HepG2 (cell line): ENCODE measurements around the gene ANKS1B. TPM values are rescaled to one million over a fixed set of nuclear protein-coding genes. Genes with fewer than 3 reads are reported as not detected.

Source experiments
- ATAC-seq: fragments of 200-7000 bp; cut with Tn5 transposase; 3 replicates; pipeline ENCODE4 v1.9.1; 2020; ENCODE audit warnings: mild to moderate bottlenecking, moderate library complexity
- BruUV-seq: library from RNA; stranded (reverse); fragments of 400-500 nt; replicated peaks from 2 replicates; lab custom pipeline; 2021; lab: Mats Ljungman, UMichigan
- CTCF ChIA-PET: fragments of 300-600 bp; formaldehyde crosslinking; extraction: SDS; loops from one replicate; lab custom pipeline; 2021; ENCODE audit warnings: low total read pairs, inconsistent platforms, low intra/inter-chr PET ratio; lab: Yijun Ruan, JAX
- POLR2A ChIA-PET: fragments of 350-600 bp; sonication (Branson Sonifier 250); formaldehyde crosslinking; loops from one replicate; lab custom pipeline; 2020; ENCODE audit warnings: antibody characterized with exemption, inconsistent platforms; lab: Yijun Ruan, JAX
- DNase-seq: peaks from one replicate; pipeline ENCODE4 v3.0.0-alpha.2; 2015; ENCODE audit warnings: low spot score
- FAIRE-seq: peaks from 3 replicates; lab custom pipeline; 2011; peaks lifted over from hg19 to GRCh38; lab: Jason Lieb, UNC
- H2AFZ ChIP-seq: one replicate; pipeline ENCODE4 v1.6.1; 2011; ENCODE audit warnings: low read length, inconsistent platforms
- H3K27ac ChIP-seq: fragments of 300-600 bp; 3 replicates; pipeline ENCODE4 v1.8.0; 2011; ENCODE audit warnings: mixed run types, mild to moderate bottlenecking, mixed read lengths, low read length, inconsistent platforms; ENCODE audit not compliant: insufficient read depth; ENCODE audit errors: extremely low read length
- H3K27me3 ChIP-seq, 2 experiments: fragments of 200-600 bp in 1 of 2; 2 replicates in 1 of 2; 3 replicates in 1 of 2; pipeline versions ENCODE4 v1.6.0 to v1.8.0; 2011; ENCODE audit warnings: low read length in 2 of 2, mild to moderate bottlenecking in 2 of 2, moderate library complexity in 2 of 2, inconsistent platforms in 1 of 2; ENCODE audit not compliant: insufficient read depth in 2 of 2, control insufficient read depth in 1 of 2
- H3K36me3 ChIP-seq, 2 experiments: fragments of 200-600 bp in 1 of 2; replicated peaks in 1 of 2; 2 replicates in 1 of 2; 3 replicates in 1 of 2; pipeline versions ENCODE4 v1.5.1 to v1.8.0; 2011; ENCODE audit warnings: low read length in 2 of 2, inconsistent platforms in 1 of 2; ENCODE audit not compliant: insufficient read depth in 2 of 2, control insufficient read depth in 1 of 2
- H3K4me1 ChIP-seq: 2 replicates; pipeline ENCODE4 v1.5.1; 2012; ENCODE audit warnings: low read length, inconsistent platforms; ENCODE audit not compliant: insufficient read depth
- H3K4me2 ChIP-seq: 2 replicates; pipeline ENCODE4 v1.6.0; 2011; ENCODE audit warnings: low read depth, low read length, inconsistent platforms
- H3K4me3 ChIP-seq, 3 experiments: fragments of 200-600 bp in 1 of 3; sonication (generic), shearing (Covaris generic) in 1 of 3; replicated peaks in 1 of 3; 2 replicates each; pipeline ENCODE4 v1.5.1; 2011 to 2016; ENCODE audit warnings: low read length in 3 of 3, inconsistent platforms in 2 of 3, low read depth in 2 of 3, mild to moderate bottlenecking in 2 of 3, control low read depth in 1 of 3, mixed read lengths in 1 of 3; ENCODE audit not compliant: insufficient read depth in 1 of 3
- H3K79me2 ChIP-seq: one replicate; pipeline ENCODE4 v1.6.1; 2011; ENCODE audit warnings: low read length, inconsistent platforms; ENCODE audit not compliant: insufficient read depth
- H3K9ac ChIP-seq: 2 replicates; pipeline ENCODE4 v1.6.0; 2011; ENCODE audit warnings: mild to moderate bottlenecking, low read depth, low read length, inconsistent platforms; ENCODE audit not compliant: insufficient read depth
- H3K9me3 ChIP-seq: 2 replicates; pipeline ENCODE4 v1.5.1; 2012; ENCODE audit warnings: mild to moderate bottlenecking, low read length
- H4K20me1 ChIP-seq: 2 replicates; pipeline ENCODE4 v1.6.0; 2011; ENCODE audit warnings: inconsistent platforms, mild to moderate bottlenecking, low read length, moderate library complexity; ENCODE audit not compliant: insufficient read depth
- ETV5 ChIP-seq: IDR thresholded peaks from 2 replicates; pipeline ENCODE4 v1.6.1; 2018; ENCODE audit warnings: missing biosample characterization, missing genetic modification reagents, inconsistent platforms, borderline replicate concordance
- FOSL2 ChIP-seq: sonication (generic); formaldehyde crosslinking; IDR thresholded peaks from 2 replicates; pipeline ENCODE4 v1.4.0; 2020; ENCODE audit warnings: missing genetic modification reagents
- FOXM1 ChIP-seq: sonication (generic); formaldehyde crosslinking; IDR thresholded peaks from 2 replicates; pipeline ENCODE4 v1.5.0; 2020; ENCODE audit warnings: missing genetic modification reagents
- PHF5A ChIP-seq: IDR thresholded peaks from one replicate; pipeline ENCODE4 v1.6.1; 2018; ENCODE audit warnings: low read depth, missing genetic modification reagents; ENCODE audit not compliant: unreplicated experiment
- STAT5B ChIP-seq: sonication (generic); formaldehyde crosslinking; IDR thresholded peaks from 2 replicates; pipeline ENCODE4 v1.4.0; 2020; ENCODE audit warnings: missing genetic modification reagents
- TGIF2 ChIP-seq: IDR thresholded peaks from 2 replicates; pipeline ENCODE4 v1.6.1; 2016; ENCODE audit warnings: control low read depth, missing compliant biosample characterization
- ZBTB8A ChIP-seq: sonication (generic); formaldehyde crosslinking; IDR thresholded peaks from 2 replicates; pipeline ENCODE4 v1.4.0; 2020; ENCODE audit warnings: mild to moderate bottlenecking, low read depth, missing genetic modification reagents, borderline replicate concordance
- ZNF121 ChIP-seq: sonication (generic); formaldehyde crosslinking; IDR thresholded peaks from 2 replicates; pipeline ENCODE4 v1.5.0; 2020; ENCODE audit warnings: mild to moderate bottlenecking, missing genetic modification reagents
- ZNF274 ChIP-seq: sonication (generic); formaldehyde crosslinking; IDR thresholded peaks from 2 replicates; pipeline ENCODE4 v1.5.1; 2020; ENCODE audit warnings: mild to moderate bottlenecking, missing genetic modification reagents
- ZNF326 ChIP-seq: sonication (generic); formaldehyde crosslinking; IDR thresholded peaks from 2 replicates; pipeline ENCODE4 v1.4.0; 2020; ENCODE audit warnings: missing genetic modification reagents, borderline replicate concordance
- ZNF597 ChIP-seq: sonication (generic); formaldehyde crosslinking; IDR thresholded peaks from 2 replicates; pipeline ENCODE4 v1.5.0; 2020; ENCODE audit warnings: missing genetic modification reagents
- WGBS: methylation state at CpG from one replicate; pipeline ENCODE4 v1.1.6; 2017; ENCODE audit warnings: low lambda C conversion rate; 5-methylcytosine and 5-hydroxymethylcytosine counted together
- in situ Hi-C: cut with HindIII; loops from 2 replicates; pipeline ENCODE4 v1.10.0; 2017; ENCODE audit warnings: low pct_unique_long_range_greater_than_20kb; ENCODE audit not compliant: extremely low pct_ligation_motif_present
- intact Hi-C: fragments of 100-400 bp; cut with micrococcal nuclease; formaldehyde crosslinking; loops from one replicate; pipeline ENCODE4 v1.10.0; 2022; ENCODE audit not compliant: unreplicated experiment
- polyA plus RNA-seq, 8 experiments: library from polyadenylated mRNA; depleted of rRNA in 3 of 8; stranded (reverse) in 7 of 8; unstranded in 1 of 8; fragments of >200 nt; fragmentation: Illumina TruSeq in 4 of 8; extraction: Trizol in 4 of 8; gene quantifications; 2 replicates each; pipeline versions ENCODE4 v1.2.1 to v1.2.3, GENCODE V29; 2011 to 2016; ENCODE audit warnings: low read depth in 4 of 8, missing spikeins in 1 of 8, mixed read lengths in 1 of 8; ENCODE audit not compliant: insufficient read depth in 1 of 8
- total RNA-seq, 5 experiments: library from RNA; depleted of rRNA; stranded (reverse); fragments of >200 nt; fragmentation: Illumina TruSeq; extraction: Trizol; gene quantifications; 2 replicates each; pipeline ENCODE4 v1.2.3, GENCODE V29; 2016; ENCODE audit warnings: low read depth in 1 of 5
- TF ChIP-seq, protein P1 (sequence below): conservative IDR thresholded peaks from 2 replicates; pipeline ENCODE4 v1.6.1; 2018; ENCODE audit warnings: missing genetic modification reagents
- TF ChIP-seq, protein P2 (sequence below): sonication (generic); formaldehyde crosslinking; IDR thresholded peaks from 2 replicates; pipeline ENCODE4 v1.5.0; 2020; ENCODE audit warnings: mild to moderate bottlenecking, missing genetic modification reagents, moderate library complexity
- TF ChIP-seq, protein P3 (sequence below): sonication (generic); formaldehyde crosslinking; IDR thresholded peaks from 2 replicates; pipeline ENCODE4 v1.4.0; 2020; ENCODE audit warnings: missing genetic modification reagents
- TF ChIP-seq, protein P4 (sequence below): sonication (generic); formaldehyde crosslinking; IDR thresholded peaks from 2 replicates; pipeline ENCODE4 v1.4.0; 2020; ENCODE audit warnings: missing genetic modification reagents, mild to moderate bottlenecking, borderline replicate concordance

Gene ANKS1B
- total and polyA plus RNA-seq, 2 of the 13 experiments (the other 11 are each of a cell fraction or from before 2014, with no cell fraction given), result 0.15 TPM; not detected in 1

- TF ChIP-seq ETV5 (CRISPR knock-in tag), result no peak
- TF ChIP-seq, protein P1, sequence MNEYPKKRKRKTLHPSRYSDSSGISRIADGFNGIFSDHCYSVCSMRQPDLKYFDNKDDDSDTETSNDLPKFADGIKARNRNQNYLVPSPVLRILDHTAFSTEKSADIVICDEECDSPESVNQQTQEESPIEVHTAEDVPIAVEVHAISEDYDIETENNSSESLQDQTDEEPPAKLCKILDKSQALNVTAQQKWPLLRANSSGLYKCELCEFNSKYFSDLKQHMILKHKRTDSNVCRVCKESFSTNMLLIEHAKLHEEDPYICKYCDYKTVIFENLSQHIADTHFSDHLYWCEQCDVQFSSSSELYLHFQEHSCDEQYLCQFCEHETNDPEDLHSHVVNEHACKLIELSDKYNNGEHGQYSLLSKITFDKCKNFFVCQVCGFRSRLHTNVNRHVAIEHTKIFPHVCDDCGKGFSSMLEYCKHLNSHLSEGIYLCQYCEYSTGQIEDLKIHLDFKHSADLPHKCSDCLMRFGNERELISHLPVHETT, result no peak
- TF ChIP-seq ZBTB8A (CRISPR knock-in tag), result no peak
- TF ChIP-seq TGIF2 (CRISPR knock-in tag), result no peak
- TF ChIP-seq STAT5B (CRISPR knock-in tag), result no peak
- TF ChIP-seq FOXM1 (CRISPR knock-in tag), result no peak
- TF ChIP-seq PHF5A (CRISPR knock-in tag), result no peak
- TF ChIP-seq, all 625 proteins: peak for 0
Measured at GRCh38 chr12:99257672-99258071, 727.1 kb downstream of the ANKS1B start (continued).

- ATAC-seq (peak; percentile 77), FAIRE-seq (no peak), DNase-seq (peak; percentile 7)
- no peaks in the 10 kb centered on the region for H4K20me1 ChIP-seq
- BruUV-seq, result no TSS peak
- ChIA-PET CTCF (no interaction called here), POLR2A (no interaction called here)
- no peak overlapping the region for H2AFZ ChIP-seq
- H3K27me3 ChIP-seq, result no peaks in the 10 kb centered on the region
- no peaks in the 10 kb centered on the region for H3K9me3 ChIP-seq
- H3K36me3 ChIP-seq, result no peaks in the 10 kb centered on the region
- in situ Hi-C loops (no loop called here), intact Hi-C loops (no loop called here)
- no peaks in the 10 kb centered on the region for H3K79me2 ChIP-seq
- WGBS, result 22% methylated on average over 3 of the region's 3 CpGs
- H3K4me3 ChIP-seq, result no peak overlapping the region
- H3K9ac ChIP-seq, result no peak overlapping the region
- no peak overlapping the region for H3K27ac ChIP-seq
- no peaks in the 10 kb centered on the region for H3K4me1 ChIP-seq
- H3K4me2 ChIP-seq, result no peak overlapping the region
- no peak for TF ChIP-seq FOSL2 (CRISPR knock-in tag)
- no peak for TF ChIP-seq ZNF274 (CRISPR knock-in tag)
- TF ChIP-seq, protein P2, sequence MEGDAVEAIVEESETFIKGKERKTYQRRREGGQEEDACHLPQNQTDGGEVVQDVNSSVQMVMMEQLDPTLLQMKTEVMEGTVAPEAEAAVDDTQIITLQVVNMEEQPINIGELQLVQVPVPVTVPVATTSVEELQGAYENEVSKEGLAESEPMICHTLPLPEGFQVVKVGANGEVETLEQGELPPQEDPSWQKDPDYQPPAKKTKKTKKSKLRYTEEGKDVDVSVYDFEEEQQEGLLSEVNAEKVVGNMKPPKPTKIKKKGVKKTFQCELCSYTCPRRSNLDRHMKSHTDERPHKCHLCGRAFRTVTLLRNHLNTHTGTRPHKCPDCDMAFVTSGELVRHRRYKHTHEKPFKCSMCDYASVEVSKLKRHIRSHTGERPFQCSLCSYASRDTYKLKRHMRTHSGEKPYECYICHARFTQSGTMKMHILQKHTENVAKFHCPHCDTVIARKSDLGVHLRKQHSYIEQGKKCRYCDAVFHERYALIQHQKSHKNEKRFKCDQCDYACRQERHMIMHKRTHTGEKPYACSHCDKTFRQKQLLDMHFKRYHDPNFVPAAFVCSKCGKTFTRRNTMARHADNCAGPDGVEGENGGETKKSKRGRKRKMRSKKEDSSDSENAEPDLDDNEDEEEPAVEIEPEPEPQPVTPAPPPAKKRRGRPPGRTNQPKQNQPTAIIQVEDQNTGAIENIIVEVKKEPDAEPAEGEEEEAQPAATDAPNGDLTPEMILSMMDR (CRISPR knock-in tag), result peak; percentile 19; the same call in 1 of the 2 replicates
- TF ChIP-seq ZNF121 (CRISPR knock-in tag), result 0 out of 2 replicates have a peak, but pooled peaks have one; percentile 42
- TF ChIP-seq ZNF597, result no peak
- TF ChIP-seq ZNF326, result no peak
- TF ChIP-seq, protein P3, sequence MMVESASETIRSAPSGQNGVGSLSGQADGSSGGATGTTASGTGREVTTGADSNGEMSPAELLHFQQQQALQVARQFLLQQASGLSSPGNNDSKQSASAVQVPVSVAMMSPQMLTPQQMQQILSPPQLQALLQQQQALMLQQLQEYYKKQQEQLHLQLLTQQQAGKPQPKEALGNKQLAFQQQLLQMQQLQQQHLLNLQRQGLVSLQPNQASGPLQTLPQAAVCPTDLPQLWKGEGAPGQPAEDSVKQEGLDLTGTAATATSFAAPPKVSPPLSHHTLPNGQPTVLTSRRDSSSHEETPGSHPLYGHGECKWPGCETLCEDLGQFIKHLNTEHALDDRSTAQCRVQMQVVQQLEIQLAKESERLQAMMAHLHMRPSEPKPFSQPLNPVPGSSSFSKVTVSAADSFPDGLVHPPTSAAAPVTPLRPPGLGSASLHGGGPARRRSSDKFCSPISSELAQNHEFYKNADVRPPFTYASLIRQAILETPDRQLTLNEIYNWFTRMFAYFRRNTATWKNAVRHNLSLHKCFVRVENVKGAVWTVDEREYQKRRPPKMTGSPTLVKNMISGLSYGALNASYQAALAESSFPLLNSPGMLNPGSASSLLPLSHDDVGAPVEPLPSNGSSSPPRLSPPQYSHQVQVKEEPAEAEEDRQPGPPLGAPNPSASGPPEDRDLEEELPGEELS (CRISPR knock-in tag), result no peak
- TF ChIP-seq, protein P4, sequence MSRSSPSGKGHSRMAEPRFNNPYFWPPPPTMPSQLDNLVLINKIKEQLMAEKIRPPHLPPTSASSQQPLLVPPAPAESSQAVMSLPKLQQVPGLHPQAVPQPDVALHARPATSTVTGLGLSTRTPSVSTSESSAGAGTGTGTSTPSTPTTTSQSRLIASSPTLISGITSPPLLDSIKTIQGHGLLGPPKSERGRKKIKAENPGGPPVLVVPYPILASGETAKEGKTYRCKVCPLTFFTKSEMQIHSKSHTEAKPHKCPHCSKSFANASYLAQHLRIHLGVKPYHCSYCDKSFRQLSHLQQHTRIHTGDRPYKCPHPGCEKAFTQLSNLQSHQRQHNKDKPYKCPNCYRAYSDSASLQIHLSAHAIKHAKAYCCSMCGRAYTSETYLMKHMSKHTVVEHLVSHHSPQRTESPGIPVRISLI (CRISPR knock-in tag), result peak; percentile 56; the same call in 1 of the 2 replicates
Measured at GRCh38 chr12:99253068-99253467, 731.7 kb downstream of the ANKS1B start.
